HepG2 (cell line): ENCODE data around the gene ESR1. TPM values are rescaled to one million over a fixed set of nuclear protein-coding genes. Genes with fewer than 3 reads are reported as not detected.

ENCODE experiments used
- ATAC-seq: fragments of 200-7000 bp; cut with Tn5 transposase; 3 replicates; pipeline ENCODE4 v1.9.1; 2020; ENCODE audit warnings: mild to moderate bottlenecking, moderate library complexity
- BruUV-seq: library from RNA; stranded (reverse); fragments of 400-500 nt; replicated peaks from 2 replicates; lab custom pipeline; 2021; lab: Mats Ljungman, UMichigan
- CTCF ChIA-PET: fragments of 300-600 bp; formaldehyde crosslinking; extraction: SDS; loops from one replicate; lab custom pipeline; 2021; ENCODE audit warnings: low total read pairs, inconsistent platforms, low intra/inter-chr PET ratio; lab: Yijun Ruan, JAX
- POLR2A ChIA-PET: fragments of 350-600 bp; sonication (Branson Sonifier 250); formaldehyde crosslinking; loops from one replicate; lab custom pipeline; 2020; ENCODE audit warnings: antibody characterized with exemption, inconsistent platforms; lab: Yijun Ruan, JAX
- DNase-seq: peaks from one replicate; pipeline ENCODE4 v3.0.0-alpha.2; 2015; ENCODE audit warnings: low spot score
- FAIRE-seq: peaks from 3 replicates; lab custom pipeline; 2011; peaks lifted over from hg19 to GRCh38; lab: Jason Lieb, UNC
- H2AFZ ChIP-seq: one replicate; pipeline ENCODE4 v1.6.1; 2011; ENCODE audit warnings: low read length, inconsistent platforms
- H3K27ac ChIP-seq: fragments of 300-600 bp; 3 replicates; pipeline ENCODE4 v1.8.0; 2011; ENCODE audit warnings: mixed run types, mild to moderate bottlenecking, mixed read lengths, low read length, inconsistent platforms; ENCODE audit not compliant: insufficient read depth; ENCODE audit errors: extremely low read length
- H3K27me3 ChIP-seq, 2 experiments: fragments of 200-600 bp in 1 of 2; 2 replicates in 1 of 2; 3 replicates in 1 of 2; pipeline versions ENCODE4 v1.6.0 to v1.8.0; 2011; ENCODE audit warnings: low read length in 2 of 2, mild to moderate bottlenecking in 2 of 2, moderate library complexity in 2 of 2, inconsistent platforms in 1 of 2; ENCODE audit not compliant: insufficient read depth in 2 of 2, control insufficient read depth in 1 of 2
- H3K36me3 ChIP-seq, 2 experiments: fragments of 200-600 bp in 1 of 2; replicated peaks in 1 of 2; 2 replicates in 1 of 2; 3 replicates in 1 of 2; pipeline versions ENCODE4 v1.5.1 to v1.8.0; 2011; ENCODE audit warnings: low read length in 2 of 2, inconsistent platforms in 1 of 2; ENCODE audit not compliant: insufficient read depth in 2 of 2, control insufficient read depth in 1 of 2
- H3K4me1 ChIP-seq: 2 replicates; pipeline ENCODE4 v1.5.1; 2012; ENCODE audit warnings: low read length, inconsistent platforms; ENCODE audit not compliant: insufficient read depth
- H3K4me2 ChIP-seq: 2 replicates; pipeline ENCODE4 v1.6.0; 2011; ENCODE audit warnings: low read depth, low read length, inconsistent platforms
- H3K4me3 ChIP-seq, 3 experiments: fragments of 200-600 bp in 1 of 3; sonication (generic), shearing (Covaris generic) in 1 of 3; replicated peaks in 1 of 3; 2 replicates each; pipeline ENCODE4 v1.5.1; 2011 to 2016; ENCODE audit warnings: low read length in 3 of 3, inconsistent platforms in 2 of 3, low read depth in 2 of 3, mild to moderate bottlenecking in 2 of 3, control low read depth in 1 of 3, mixed read lengths in 1 of 3; ENCODE audit not compliant: insufficient read depth in 1 of 3
- H3K79me2 ChIP-seq: one replicate; pipeline ENCODE4 v1.6.1; 2011; ENCODE audit warnings: low read length, inconsistent platforms; ENCODE audit not compliant: insufficient read depth
- H3K9ac ChIP-seq: 2 replicates; pipeline ENCODE4 v1.6.0; 2011; ENCODE audit warnings: mild to moderate bottlenecking, low read depth, low read length, inconsistent platforms; ENCODE audit not compliant: insufficient read depth
- H3K9me3 ChIP-seq: 2 replicates; pipeline ENCODE4 v1.5.1; 2012; ENCODE audit warnings: mild to moderate bottlenecking, low read length
- H4K20me1 ChIP-seq: 2 replicates; pipeline ENCODE4 v1.6.0; 2011; ENCODE audit warnings: inconsistent platforms, mild to moderate bottlenecking, low read length, moderate library complexity; ENCODE audit not compliant: insufficient read depth
- CAMTA2 ChIP-seq: sonication (generic); formaldehyde crosslinking; IDR thresholded peaks from 2 replicates; pipeline ENCODE4 v1.4.0; 2020; ENCODE audit warnings: mild to moderate bottlenecking, missing genetic modification reagents, borderline replicate concordance
- GMEB2 ChIP-seq: IDR thresholded peaks from 2 replicates; pipeline ENCODE4 v1.6.1; 2016; ENCODE audit warnings: missing biosample characterization, missing genetic modification reagents, low read depth
- GPN1 ChIP-seq: sonication (generic); formaldehyde crosslinking; IDR thresholded peaks from 2 replicates; pipeline ENCODE4 v1.5.1; 2020; ENCODE audit warnings: missing genetic modification reagents, borderline replicate concordance
- KAT2B ChIP-seq: fragments of 150-350 bp; IDR thresholded peaks from 2 replicates; pipeline ENCODE4 v1.6.1; 2014; ENCODE audit warnings: low read depth, low read length, borderline replicate concordance
- KAT7 ChIP-seq: IDR thresholded peaks from 2 replicates; pipeline ENCODE4 v1.6.1; 2018; ENCODE audit warnings: borderline replicate concordance, missing compliant biosample characterization
- POLR2AphosphoS2 ChIP-seq: IDR thresholded peaks from 2 replicates; pipeline ENCODE4 v1.6.1; 2011; ENCODE audit warnings: low read depth, low read length, improper control_type of control experiment
- REXO4 ChIP-seq: sonication (generic); formaldehyde crosslinking; IDR thresholded peaks from 2 replicates; pipeline ENCODE4 v1.8.0; 2022; ENCODE audit warnings: missing genetic modification reagents, mild to moderate bottlenecking, borderline replicate concordance
- ZBTB8A ChIP-seq: sonication (generic); formaldehyde crosslinking; IDR thresholded peaks from 2 replicates; pipeline ENCODE4 v1.4.0; 2020; ENCODE audit warnings: mild to moderate bottlenecking, low read depth, missing genetic modification reagents, borderline replicate concordance
- ZNF549 ChIP-seq: sonication (generic); formaldehyde crosslinking; IDR thresholded peaks from 2 replicates; pipeline ENCODE4 v1.5.0; 2020; ENCODE audit warnings: missing genetic modification reagents
- ZNF772 ChIP-seq: sonication (generic); formaldehyde crosslinking; IDR thresholded peaks from 2 replicates; pipeline ENCODE4 v1.5.0; 2020; ENCODE audit warnings: mild to moderate bottlenecking, missing genetic modification reagents
- ZNF839 ChIP-seq: sonication (generic); formaldehyde crosslinking; IDR thresholded peaks from 2 replicates; pipeline ENCODE4 v1.4.0; 2020; ENCODE audit warnings: missing genetic modification reagents, mild to moderate bottlenecking, borderline replicate concordance
- ZNF879 ChIP-seq: sonication (generic); formaldehyde crosslinking; IDR thresholded peaks from 2 replicates; pipeline ENCODE4 v1.8.1; 2023; ENCODE audit warnings: missing genetic modification reagents
- WGBS: methylation state at CpG from one replicate; pipeline ENCODE4 v1.1.6; 2017; ENCODE audit warnings: low lambda C conversion rate; 5-methylcytosine and 5-hydroxymethylcytosine counted together
- in situ Hi-C: cut with HindIII; loops from 2 replicates; pipeline ENCODE4 v1.10.0; 2017; ENCODE audit warnings: low pct_unique_long_range_greater_than_20kb; ENCODE audit not compliant: extremely low pct_ligation_motif_present
- intact Hi-C: fragments of 100-400 bp; cut with micrococcal nuclease; formaldehyde crosslinking; loops from one replicate; pipeline ENCODE4 v1.10.0; 2022; ENCODE audit not compliant: unreplicated experiment
- polyA plus RNA-seq, 8 experiments: library from polyadenylated mRNA; depleted of rRNA in 3 of 8; stranded (reverse) in 7 of 8; unstranded in 1 of 8; fragments of >200 nt; fragmentation: Illumina TruSeq in 4 of 8; extraction: Trizol in 4 of 8; gene quantifications; 2 replicates each; pipeline versions ENCODE4 v1.2.1 to v1.2.3, GENCODE V29; 2011 to 2016; ENCODE audit warnings: low read depth in 4 of 8, missing spikeins in 1 of 8, mixed read lengths in 1 of 8; ENCODE audit not compliant: insufficient read depth in 1 of 8
- total RNA-seq, 5 experiments: library from RNA; depleted of rRNA; stranded (reverse); fragments of >200 nt; fragmentation: Illumina TruSeq; extraction: Trizol; gene quantifications; 2 replicates each; pipeline ENCODE4 v1.2.3, GENCODE V29; 2016; ENCODE audit warnings: low read depth in 1 of 5
- TF ChIP-seq, protein P1 (sequence below): sonication (generic); formaldehyde crosslinking; IDR thresholded peaks from 2 replicates; pipeline ENCODE4 v1.8.1; 2023; ENCODE audit warnings: mild to moderate bottlenecking, missing genetic modification reagents

The ESR1 gene
- total and polyA plus RNA-seq, 2 of the 13 experiments (the other 11 are each of a cell fraction or from before 2014, with no cell fraction given), result not detected

DNA sequence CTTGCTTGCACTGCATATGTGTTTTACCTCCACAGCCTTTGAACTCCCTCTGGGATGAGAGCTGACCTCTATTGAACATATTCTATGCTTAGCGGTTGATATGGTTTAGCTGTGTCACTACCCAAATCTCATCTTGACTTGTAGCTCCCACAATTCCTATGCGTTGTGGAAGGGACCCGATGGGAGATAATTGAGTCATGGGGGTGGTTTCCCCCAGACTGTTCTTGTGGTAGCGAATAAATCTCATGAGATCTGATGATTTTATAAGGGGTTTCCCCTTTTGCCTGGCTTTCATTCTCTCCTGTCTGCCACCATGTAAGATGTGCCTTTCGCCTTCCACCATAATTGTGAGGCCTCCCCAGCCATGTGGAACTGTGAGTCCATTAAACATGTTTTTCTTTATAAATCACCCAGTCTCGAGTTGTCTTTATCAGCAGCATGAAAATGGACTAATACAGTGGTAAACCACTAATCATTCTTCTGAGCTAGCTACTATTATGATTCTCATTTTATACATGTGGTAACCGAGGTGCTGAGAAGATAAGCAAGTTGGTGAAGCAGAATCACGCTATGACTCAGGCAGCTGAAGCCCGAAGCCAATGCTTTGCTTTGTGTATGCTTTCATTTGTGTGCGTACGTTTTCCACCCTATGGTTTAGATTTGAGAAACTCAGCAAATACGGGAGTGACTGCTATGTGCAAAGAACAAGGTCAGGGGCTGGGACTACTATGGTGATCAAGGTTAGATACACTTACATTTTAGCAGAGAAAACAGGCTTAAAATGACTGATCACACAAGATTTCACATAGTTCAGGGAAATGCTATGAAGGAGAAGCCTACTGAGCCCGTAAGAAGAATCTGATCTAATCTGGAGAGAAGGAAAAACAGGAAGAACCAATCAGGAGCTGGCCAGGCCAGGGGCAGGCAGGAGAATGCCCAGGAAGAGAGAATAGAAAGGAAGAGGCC is 363.5 kb downstream of the ESR1 start (continued):
- TF ChIP-seq GMEB2 (CRISPR knock-in tag) (0 out of 2 replicates have a peak, but pooled peaks have one; percentile 6), REXO4 (CRISPR knock-in tag) (no peak)
- TF ChIP-seq, all 625 proteins: peak for 186

- Histone ChIP-seq H3K27me3 (no peaks in the 10 kb centered on the region), H3K4me3 (no peak overlapping the region), H3K36me3 (peaks cover 0 to 3% of the 10 kb centered on the region in 2 experiments; a peak in 1 of 5 replicates), H3K4me2 (no peak overlapping the region), H3K9ac (no peak overlapping the region), H3K27ac (no peak overlapping the region), H4K20me1 (no peaks in the 10 kb centered on the region), H3K4me1 (peaks cover 24% of the 10 kb centered on the region), H3K79me2 (no peaks in the 10 kb centered on the region), H3K9me3 (no peaks in the 10 kb centered on the region), H2AFZ (no peak overlapping the region)
- FAIRE-seq (no peak), DNase-seq (no peak), ATAC-seq (no peak)
- POLR2A ChIA-PET, result no interaction called here
- WGBS, result 98% methylated on average over 4 of the region's 4 CpGs
- intact Hi-C loops (no loop called here), in situ Hi-C loops (no loop called here)
- TF ChIP-seq, protein P1, sequence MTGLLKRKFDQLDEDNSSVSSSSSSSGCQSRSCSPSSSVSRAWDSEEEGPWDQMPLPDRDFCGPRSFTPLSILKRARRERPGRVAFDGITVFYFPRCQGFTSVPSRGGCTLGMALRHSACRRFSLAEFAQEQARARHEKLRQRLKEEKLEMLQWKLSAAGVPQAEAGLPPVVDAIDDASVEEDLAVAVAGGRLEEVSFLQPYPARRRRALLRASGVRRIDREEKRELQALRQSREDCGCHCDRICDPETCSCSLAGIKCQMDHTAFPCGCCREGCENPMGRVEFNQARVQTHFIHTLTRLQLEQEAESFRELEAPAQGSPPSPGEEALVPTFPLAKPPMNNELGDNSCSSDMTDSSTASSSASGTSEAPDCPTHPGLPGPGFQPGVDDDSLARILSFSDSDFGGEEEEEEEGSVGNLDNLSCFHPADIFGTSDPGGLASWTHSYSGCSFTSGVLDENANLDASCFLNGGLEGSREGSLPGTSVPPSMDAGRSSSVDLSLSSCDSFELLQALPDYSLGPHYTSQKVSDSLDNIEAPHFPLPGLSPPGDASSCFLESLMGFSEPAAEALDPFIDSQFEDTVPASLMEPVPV (CRISPR knock-in tag), result no peak
- TF ChIP-seq ZNF839 (CRISPR knock-in tag) (no peak), ZBTB8A (CRISPR knock-in tag) (no peak), ZNF879 (CRISPR knock-in tag) (no peak), CAMTA2 (no peak), ZNF549 (CRISPR knock-in tag) (no peak), KAT2B (no peak), POLR2AphosphoS2 (no peak), ZNF772 (CRISPR knock-in tag) (no peak), KAT7 (CRISPR knock-in tag) (no peak), GPN1 (CRISPR knock-in tag) (no peak)
- no TSS peak for BruUV-seq
- CTCF ChIA-PET, result no interaction called here
Observed at GRCh38 chr6:152173321-152173720, 365.8 kb downstream of the ESR1 start.
